Heart left ventricle (tissue), 16 donors: ENCODE data around the gene GJB5. TPM values are rescaled to one million over a fixed set of nuclear protein-coding genes. Genes with fewer than 3 reads are reported as not detected.

ENCODE experiments used
- ATAC-seq, 4 donors: fragments of 200-7000 bp; cut with Tn5 transposase; one replicate each; pipeline ENCODE4 v1.9.1; 2020 to 2022; ENCODE audit warnings: moderate library complexity in 4 of 4, mild to moderate bottlenecking in 3 of 4, moderate number of reproducible peaks in 1 of 4
- DNase-seq, 5 donors: peaks; one replicate each; pipeline ENCODE4 v3.0.0-alpha.2; 2020
- H3K27ac ChIP-seq, 12 donors: fragments of 200-600 bp; sonication (generic) in 4 of 12; one replicate each; pipeline versions ENCODE4 v1.5.0 to v1.8.0; 2016 to 2022; ENCODE audit warnings: mild to moderate bottlenecking in 2 of 12
- H3K27me3 ChIP-seq, 9 donors: fragments of 200-600 bp; sonication (generic) in 2 of 9; one replicate each; pipeline versions ENCODE4 v1.5.1 to v1.8.0; 2016 to 2022; ENCODE audit warnings: mild to moderate bottlenecking in 3 of 9
- H3K36me3 ChIP-seq, 9 donors: fragments of 200-600 bp; sonication (generic) in 2 of 9; one replicate each; pipeline versions ENCODE4 v1.5.0 to v1.8.0; 2018 to 2022; ENCODE audit warnings: mild to moderate bottlenecking in 2 of 9
- H3K4me1 ChIP-seq, 12 donors: fragments of 200-600 bp; sonication (generic) in 4 of 12; one replicate each; pipeline versions ENCODE4 v1.5.0 to v1.8.0; 2016 to 2022; ENCODE audit warnings: mild to moderate bottlenecking in 3 of 12
- H3K4me3 ChIP-seq, 12 donors: fragments of 200-600 bp; sonication (generic) in 4 of 12; one replicate each; pipeline versions ENCODE4 v1.5.0 to v1.8.0; 2017 to 2022; ENCODE audit warnings: mild to moderate bottlenecking in 9 of 12, moderate library complexity in 4 of 12
- H3K9me3 ChIP-seq, 12 donors: fragments of 200-600 bp; sonication (generic) in 4 of 12; one replicate each; pipeline versions ENCODE4 v1.5.0 to v1.8.0; 2016 to 2022; ENCODE audit warnings: mild to moderate bottlenecking in 1 of 12
- POLR2A ChIP-seq, 2 donors: fragments of 450-650 bp; IDR thresholded peaks; one replicate each; pipeline ENCODE4 v1.6.1; 2017; ENCODE audit warnings: antibody characterized with exemption in 2 of 2, mild to moderate bottlenecking in 2 of 2, moderate library complexity in 2 of 2
- WGBS, 4 donors: extraction: QIAGEN DNeasy Blood & Tissue Kit in 2 of 4; methylation state at CpG; one replicate each; pipeline versions ENCODE4 v1.1.5 to v1.1.7; 2013 to 2018; 5-methylcytosine and 5-hydroxymethylcytosine counted together
- intact Hi-C, 10 donors: fragments of 100-400 bp; cut with DNase I; formaldehyde crosslinking; loops; one replicate each; pipeline versions ENCODE4 v1.11.1 to v1.14.2; 2022
- polyA plus RNA-seq, 2 donors: library from polyadenylated mRNA; stranded (reverse); fragments of 200-250 nt; gene quantifications; one replicate each; pipeline ENCODE4 v1.2.3, GENCODE V29; 2013
- total RNA-seq, 9 donors: library from RNA; depleted of rRNA in 2 of 9; stranded (reverse); fragments of >200 nt in 2 of 9; fragmentation: NEBNext Ultra II Directional in 3 of 9; extraction: Animal tissue kit (Norgen Biotek cat#: 25700) in 3 of 9; gene quantifications; one replicate each; pipeline versions ENCODE4 v1.1.0 to v1.2.4, GENCODE V29; 2016 to 2023
- TF ChIP-seq, protein P1 (sequence below), 12 donors: fragments of 200-600 bp; sonication (generic) in 4 of 12; IDR thresholded peaks; one replicate each; pipeline versions ENCODE4 v1.5.0 to v1.8.0; 2018 to 2022; ENCODE audit warnings: antibody characterized with exemption in 12 of 12, mild to moderate bottlenecking in 5 of 12
- donor health status: ischemic (EF 13 %, LVEDD 7.1; RV severe dilation, severe dysfunction).
- donor health status: healthy with polysubstance abuse.
- donor health status: DM: no; HTN: yes; CAD: no.
- donor health status: DM: no; HTN: no; CAD: no.
- donor health status: ischemic (EF 25% LVEDD 6.9; RV normal size, moderate dysfunction).
- donor health status: ischemic (EF 25% LVEDD 5.7; RV mildly dilated, moderate dysfunction).
- donor health status: healthy.
- donor health status: DM: yes; HTN: yes; CAD: no.
- donor health status: ischemic (EF 35%, LVEDD 5.7; RV mildly dilated, moderate dysfunction).
- donor health status: nonischemic (EF 11% LVEDD 7.7; RV severe dilation, severe dysfunction).
- donor health status: DM: yes; HTN: yes; CAD: no.
- donor health status: PGD.
- donor health status: ischemic (EF 29% LVEDD 5.4; RV normal size, mild dysfunction).
- donor health status: nonischemic (EF 23%, LVEDD 6.1; RV moderate dilation, normal function).

Gene GJB5
- total and polyA plus RNA-seq, 11 donors, result not detected

DNA sequence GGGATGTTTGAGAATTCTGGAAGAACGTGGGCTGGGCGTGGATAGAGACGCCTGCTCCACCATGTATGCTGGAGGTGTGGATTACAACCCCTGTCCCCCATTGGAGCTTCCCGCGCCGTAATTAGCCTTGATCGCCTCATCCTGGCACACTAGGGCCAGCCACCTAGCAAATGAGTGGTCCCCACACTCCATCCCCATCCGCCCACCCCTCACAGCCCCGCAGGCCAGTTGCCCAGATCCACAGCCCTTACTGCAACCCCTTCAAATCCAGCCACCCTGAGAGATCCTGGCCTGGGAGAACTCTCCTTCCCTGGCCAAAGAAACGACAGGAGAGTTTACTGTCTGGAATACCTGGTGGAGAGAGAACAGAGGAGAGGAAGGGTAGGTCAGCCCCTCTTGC lies 37.6 kb downstream of the GJB5 start:
- Histone ChIP-seq H3K27me3 (peaks cover 0 to 7% (median 0%) of the 10 kb centered on the region in 9 donors), H3K4me3 (peak overlapping the region in 11 of 12 donors; percentile 45 to 90 (median 67)), H3K36me3 (peaks cover 0 to 31% (median 13%) of the 10 kb centered on the region in 9 donors), H3K4me1 (peaks cover 0 to 34% (median 13%) of the 10 kb centered on the region in 12 donors), H3K27ac (peak overlapping the region; percentile 27 to 96 (median 85)), H3K9me3 (no peaks in the 10 kb centered on the region)
- no peak for ATAC-seq
- DNase-seq, result no peak
- TF ChIP-seq POLR2A (IDR thresholded peaks at IDR 0.05), result no peak
- TF ChIP-seq, protein P1, sequence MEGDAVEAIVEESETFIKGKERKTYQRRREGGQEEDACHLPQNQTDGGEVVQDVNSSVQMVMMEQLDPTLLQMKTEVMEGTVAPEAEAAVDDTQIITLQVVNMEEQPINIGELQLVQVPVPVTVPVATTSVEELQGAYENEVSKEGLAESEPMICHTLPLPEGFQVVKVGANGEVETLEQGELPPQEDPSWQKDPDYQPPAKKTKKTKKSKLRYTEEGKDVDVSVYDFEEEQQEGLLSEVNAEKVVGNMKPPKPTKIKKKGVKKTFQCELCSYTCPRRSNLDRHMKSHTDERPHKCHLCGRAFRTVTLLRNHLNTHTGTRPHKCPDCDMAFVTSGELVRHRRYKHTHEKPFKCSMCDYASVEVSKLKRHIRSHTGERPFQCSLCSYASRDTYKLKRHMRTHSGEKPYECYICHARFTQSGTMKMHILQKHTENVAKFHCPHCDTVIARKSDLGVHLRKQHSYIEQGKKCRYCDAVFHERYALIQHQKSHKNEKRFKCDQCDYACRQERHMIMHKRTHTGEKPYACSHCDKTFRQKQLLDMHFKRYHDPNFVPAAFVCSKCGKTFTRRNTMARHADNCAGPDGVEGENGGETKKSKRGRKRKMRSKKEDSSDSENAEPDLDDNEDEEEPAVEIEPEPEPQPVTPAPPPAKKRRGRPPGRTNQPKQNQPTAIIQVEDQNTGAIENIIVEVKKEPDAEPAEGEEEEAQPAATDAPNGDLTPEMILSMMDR (IDR thresholded peaks at IDR 0.05), result no peak
- 48 to 61% (median 56%) methylated on average over 10 of the region's 10 CpGs for WGBS, 4 donors
- intact Hi-C loops, result loop anchor here in 2 of 10 donors (2.0 kb wide), 2 partner anchors 50 to 58 kb away; no protein-coding TSS in a partner anchor

DNA sequence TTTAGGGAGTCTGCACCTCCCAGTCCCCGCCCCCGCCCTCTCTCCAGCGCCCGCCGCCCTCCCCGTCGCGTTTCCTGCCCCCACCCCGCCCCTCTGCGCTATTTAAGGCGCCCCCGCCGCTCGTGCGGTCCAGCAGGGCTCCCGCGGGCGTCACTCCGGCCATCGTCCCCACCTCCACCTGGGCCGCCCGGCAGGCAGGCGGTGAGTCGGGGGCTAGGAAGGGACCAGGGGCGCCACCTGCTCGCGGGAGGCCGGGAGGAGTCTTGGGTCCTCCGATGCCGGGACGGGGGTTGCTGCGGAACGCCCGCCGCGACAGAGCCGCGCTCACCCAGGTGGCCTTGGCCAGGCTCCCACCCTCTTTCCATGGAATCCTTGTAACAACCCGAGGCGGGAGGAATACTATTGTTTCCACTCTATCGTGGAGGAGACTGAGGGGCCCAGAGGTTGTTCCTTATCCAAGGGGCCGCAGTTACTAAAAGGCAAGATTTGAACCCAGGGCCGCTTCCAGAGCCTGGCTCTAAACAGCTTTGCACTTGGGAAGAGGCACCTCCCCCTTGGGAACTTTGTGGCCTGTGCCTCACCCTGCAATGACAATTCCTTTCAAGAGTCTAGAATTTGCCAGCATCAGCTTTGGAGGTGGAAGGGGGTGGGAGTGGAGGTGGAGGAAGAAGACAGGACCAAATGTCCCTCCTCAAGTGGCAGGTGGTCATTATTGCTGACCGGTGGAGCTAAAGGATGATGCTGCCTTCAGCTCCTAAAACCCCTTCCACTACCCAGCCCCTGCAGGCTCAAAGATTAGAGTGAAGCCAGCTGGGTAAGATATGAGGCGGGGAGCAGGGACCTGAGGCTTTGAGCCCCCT lies 38.3 kb downstream of the GJB5 start, which contains the start of gene GJA4:
GJA4 (plus strand) TSS at position 132 of the 860 bp plus-strand sequence. CDS start 1,215 bp downstream, outside the sequence.
- Histone ChIP-seq H3K27ac (peak within 1 kb of the TSS; percentile 56 to 96 (median 85)), H3K4me3 (peak within 1 kb of the TSS; percentile 45 to 90 (median 66)), H3K9me3 (no peaks in the 10 kb centered on the region), H3K4me1 (peaks cover 0 to 28% (median 9%) of the 10 kb centered on the region in 12 donors), H3K27me3 (peaks cover 0 to 7% (median 0%) of the 10 kb centered on the region in 9 donors), H3K36me3 (peaks cover 0 to 36% (median 13%) of the 10 kb centered on the region in 9 donors)
- WGBS, 4 donors, result 10 to 42% (median 19%) methylated on average over 7 to 45 of the region's 45 CpGs
- ATAC-seq (peak in 3 of 4 donors; percentile 35 to 52 (median 45)), DNase-seq (peak in 4 of 5 donors; percentile 45 to 83 (median 66))
- TF ChIP-seq, protein P1 (IDR thresholded peaks at IDR 0.05), result no peak
- TF ChIP-seq POLR2A (IDR thresholded peaks at IDR 0.05), result peak in 1 of 2 donors; percentile 72
- intact Hi-C loops, result loop anchor here in 2 of 10 donors (2.0 kb wide), 2 partner anchors 50 to 58 kb away; no protein-coding TSS in a partner anchor

DNA sequence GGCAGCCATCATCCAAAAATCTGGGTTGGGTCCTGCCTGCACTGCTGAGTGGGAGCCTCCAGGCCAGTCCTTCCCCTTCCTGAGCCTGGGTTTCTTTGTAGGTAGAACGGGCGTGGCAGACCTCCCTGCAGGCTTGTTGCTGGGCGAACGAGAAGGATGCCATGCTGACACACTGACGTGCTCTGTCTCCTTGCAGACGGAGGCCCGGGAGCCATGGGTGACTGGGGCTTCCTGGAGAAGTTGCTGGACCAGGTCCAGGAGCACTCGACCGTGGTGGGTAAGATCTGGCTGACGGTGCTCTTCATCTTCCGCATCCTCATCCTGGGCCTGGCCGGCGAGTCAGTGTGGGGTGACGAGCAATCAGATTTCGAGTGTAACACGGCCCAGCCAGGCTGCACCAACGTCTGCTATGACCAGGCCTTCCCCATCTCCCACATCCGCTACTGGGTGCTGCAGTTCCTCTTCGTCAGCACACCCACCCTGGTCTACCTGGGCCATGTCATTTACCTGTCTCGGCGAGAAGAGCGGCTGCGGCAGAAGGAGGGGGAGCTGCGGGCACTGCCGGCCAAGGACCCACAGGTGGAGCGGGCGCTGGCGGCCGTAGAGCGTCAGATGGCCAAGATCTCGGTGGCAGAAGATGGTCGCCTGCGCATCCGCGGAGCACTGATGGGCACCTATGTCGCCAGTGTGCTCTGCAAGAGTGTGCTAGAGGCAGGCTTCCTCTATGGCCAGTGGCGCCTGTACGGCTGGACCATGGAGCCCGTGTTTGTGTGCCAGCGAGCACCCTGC lies 39.3 kb downstream of the GJB5 start:
- WGBS, 4 donors, result 80 to 90% (median 85%) methylated on average over 31 to 40 of the region's 40 CpGs
- peaks cover 0 to 36% (median 13%) of the 10 kb centered on the region in 9 donors for H3K36me3 ChIP-seq
- peak overlapping the region; percentile 56 to 96 (median 85) for H3K27ac ChIP-seq
- intact Hi-C loops, result no loop called here
- ATAC-seq (no peak), DNase-seq (peak in 1 of 5 donors; percentile 33)
- no peak for TF ChIP-seq POLR2A (IDR thresholded peaks at IDR 0.05)
- TF ChIP-seq, protein P1 (IDR thresholded peaks at IDR 0.05), result no peak
- peak overlapping the region; percentile 45 to 90 (median 66) for H3K4me3 ChIP-seq
- H3K27me3 ChIP-seq, result peaks cover 0 to 7% (median 0%) of the 10 kb centered on the region in 9 donors
- no peaks in the 10 kb centered on the region for H3K9me3 ChIP-seq
- H3K4me1 ChIP-seq, result peaks cover 0 to 31% (median 8%) of the 10 kb centered on the region in 12 donors
